Mesenchymal stem cell (in vitro differentiated cells and primary cell): ENCODE measurements around the gene RTN4RL2.

Experiments
- DNase-seq: peaks from one replicate; pipeline ENCODE4 v3.0.0-alpha.2; 2013
- H2AFZ ChIP-seq: one replicate; pipeline ENCODE4 v1.6.1; 2013; ENCODE audit warnings: low read depth, mild to moderate bottlenecking, control low read depth, inconsistent platforms, low read length, moderate library complexity
- H2AK5ac ChIP-seq: 2 replicates; pipeline ENCODE4 v1.6.1; 2013; ENCODE audit warnings: low read length, moderate library complexity, mild to moderate bottlenecking, inconsistent platforms; ENCODE audit not compliant: severe bottlenecking
- H2BK120ac ChIP-seq: one replicate; pipeline ENCODE4 v1.6.1; 2013; ENCODE audit warnings: low read depth, mild to moderate bottlenecking, inconsistent platforms, low read length, moderate library complexity
- H2BK12ac ChIP-seq, 2 experiments: one replicate each; pipeline ENCODE4 v1.6.1; 2013; ENCODE audit warnings: inconsistent platforms in 2 of 2, low read length in 2 of 2, mild to moderate bottlenecking in 2 of 2, moderate library complexity in 2 of 2, control low read depth in 1 of 2
- H2BK15ac ChIP-seq: one replicate; pipeline ENCODE4 v1.6.1; 2013; ENCODE audit warnings: mild to moderate bottlenecking, low read depth, inconsistent platforms; ENCODE audit not compliant: poor library complexity, severe bottlenecking
- H2BK5ac ChIP-seq: 2 replicates; pipeline ENCODE4 v1.6.1; 2013; ENCODE audit warnings: low read depth, mild to moderate bottlenecking, low read length, control low read depth, inconsistent platforms; ENCODE audit not compliant: poor library complexity, severe bottlenecking
- H3K14ac ChIP-seq, 2 experiments: one replicate each; pipeline ENCODE4 v1.6.1; 2013; ENCODE audit warnings: inconsistent platforms in 2 of 2, low read length in 2 of 2, control low read depth in 1 of 2, mild to moderate bottlenecking in 1 of 2, moderate library complexity in 1 of 2
- H3K18ac ChIP-seq, 2 experiments: one replicate each; pipeline ENCODE4 v1.6.1; 2013; ENCODE audit warnings: inconsistent platforms in 2 of 2, low read length in 2 of 2, control low read depth in 1 of 2, low read depth in 1 of 2, mild to moderate bottlenecking in 1 of 2
- H3K23ac ChIP-seq, 2 experiments: one replicate each; pipeline ENCODE4 v1.6.1; 2013; ENCODE audit warnings: inconsistent platforms in 2 of 2, low read length in 2 of 2, mild to moderate bottlenecking in 2 of 2, moderate library complexity in 2 of 2, control low read depth in 1 of 2
- H3K27ac ChIP-seq: 2 replicates; pipeline ENCODE4 v1.5.1; 2013; ENCODE audit warnings: mild to moderate bottlenecking, moderate library complexity, low read length, control low read depth, inconsistent platforms; ENCODE audit not compliant: poor library complexity, severe bottlenecking
- H3K27me3 ChIP-seq, 2 experiments: 2 replicates each; pipeline versions ENCODE4 v1.6.1 to v1.7.0; 2013; ENCODE audit warnings: low read length in 2 of 2, mild to moderate bottlenecking in 2 of 2, moderate library complexity in 2 of 2, control low read depth in 1 of 2, inconsistent platforms in 1 of 2; ENCODE audit not compliant: control insufficient read depth in 1 of 2, insufficient read depth in 1 of 2
- H3K36me3 ChIP-seq, 2 experiments: 2 replicates each; pipeline versions ENCODE4 v1.6.1 to v1.7.0; 2013; ENCODE audit warnings: low read length in 2 of 2, control low read depth in 1 of 2, inconsistent platforms in 1 of 2, low read depth in 1 of 2, mild to moderate bottlenecking in 1 of 2; ENCODE audit not compliant: insufficient read depth in 2 of 2, control insufficient read depth in 1 of 2
- H3K4ac ChIP-seq, 2 experiments: one replicate each; pipeline ENCODE4 v1.6.1; 2013; ENCODE audit warnings: inconsistent platforms in 2 of 2, low read length in 2 of 2, mild to moderate bottlenecking in 2 of 2, moderate library complexity in 2 of 2, control low read depth in 1 of 2, low read depth in 1 of 2
- H3K4me1 ChIP-seq: 2 replicates; pipeline ENCODE4 v1.6.1; 2013; ENCODE audit warnings: low read depth, low read length, control low read depth; ENCODE audit not compliant: control insufficient read depth, insufficient read depth
- H3K4me2 ChIP-seq: 2 replicates; pipeline ENCODE4 v1.6.1; 2013; ENCODE audit warnings: low read length, mild to moderate bottlenecking, inconsistent platforms; ENCODE audit not compliant: poor library complexity, severe bottlenecking
- H3K4me3 ChIP-seq, 2 experiments: 2 replicates each; pipeline versions ENCODE4 v1.5.1 to v1.7.0; 2013; ENCODE audit warnings: low read length in 2 of 2, mild to moderate bottlenecking in 2 of 2, control low read depth in 1 of 2, low read depth in 1 of 2; ENCODE audit not compliant: insufficient read depth in 1 of 2
- H3K79me1 ChIP-seq: replicated peaks from 2 replicates; pipeline ENCODE4 v1.6.1; 2013; ENCODE audit warnings: mild to moderate bottlenecking, control low read depth, low read length, inconsistent platforms; ENCODE audit not compliant: poor library complexity, severe bottlenecking
- H3K9ac ChIP-seq: 2 replicates; pipeline ENCODE4 v1.7.0; 2013; ENCODE audit warnings: mild to moderate bottlenecking, low read length, moderate library complexity
- H3K9me3 ChIP-seq: 2 replicates; pipeline ENCODE4 v1.7.0; 2013; ENCODE audit warnings: mild to moderate bottlenecking, low read length; ENCODE audit not compliant: control insufficient read depth
- H4K8ac ChIP-seq: one replicate; pipeline ENCODE4 v1.6.1; 2013; ENCODE audit warnings: inconsistent platforms, mild to moderate bottlenecking, low read length, moderate library complexity
- H4K91ac ChIP-seq: one replicate; pipeline ENCODE4 v1.6.1; 2013; ENCODE audit warnings: mild to moderate bottlenecking, low read length, inconsistent platforms
- WGBS: methylation state at CpG from one replicate; pipeline ENCODE4 v1.1.7; 2013; ENCODE audit warnings: mixed read lengths; 5-methylcytosine and 5-hydroxymethylcytosine counted together

RTN4RL2 gene

DNA sequence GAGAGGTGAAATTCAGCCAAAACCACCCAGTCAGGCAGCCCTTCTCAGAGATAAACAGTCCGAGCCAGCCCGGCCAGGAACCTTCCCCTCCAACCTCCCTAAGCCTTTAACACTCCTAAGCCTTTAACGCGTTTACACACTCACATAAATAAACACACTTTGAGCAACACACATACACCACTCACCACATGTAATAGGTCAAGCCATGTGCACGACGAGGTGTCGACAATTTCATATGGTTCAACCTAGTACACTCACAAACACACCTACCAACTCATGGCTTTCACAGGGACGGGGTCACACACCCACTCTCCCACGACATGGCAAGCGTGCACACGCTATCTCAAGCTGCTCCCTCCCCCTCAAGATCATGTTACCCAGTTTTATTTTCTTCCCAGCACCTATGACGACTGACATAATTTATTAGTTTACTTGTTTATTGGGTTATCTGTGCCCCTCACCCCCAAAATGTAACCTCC is 39.7 kb downstream of the RTN4RL2 start:
- Histone ChIP-seq H3K36me3 (peaks cover 0 to 31% of the 10 kb centered on the region in 2 experiments), H3K4me1 (peaks cover 5% of the 10 kb centered on the region), H3K18ac (peak overlapping the region; percentile 6 to 29), H3K4ac (no peak overlapping the region), H4K8ac (peak overlapping the region; percentile 5), H3K9me3 (no peaks in the 10 kb centered on the region), H3K23ac (no peak overlapping the region), H3K79me1 (peaks cover 2% of the 10 kb centered on the region), H3K27me3 (no peaks in the 10 kb centered on the region), H3K4me3 (peak overlapping the region; percentile 36 to 62), H2BK120ac (no peak overlapping the region), H3K9ac (peak overlapping the region; percentile 62), H3K14ac (no peak overlapping the region), H3K27ac (no peak overlapping the region), H2BK15ac (no peak overlapping the region), H2BK12ac (no peak overlapping the region), H4K91ac (peak overlapping the region; percentile 46), H2BK5ac (no peak overlapping the region), H2AK5ac (no peak overlapping the region), H2AFZ (no peak overlapping the region), H3K4me2 (peak overlapping the region; percentile 81)
- no peak for DNase-seq
- WGBS: 48% methylated on average over 11 of the region's 12 CpGs

DNA sequence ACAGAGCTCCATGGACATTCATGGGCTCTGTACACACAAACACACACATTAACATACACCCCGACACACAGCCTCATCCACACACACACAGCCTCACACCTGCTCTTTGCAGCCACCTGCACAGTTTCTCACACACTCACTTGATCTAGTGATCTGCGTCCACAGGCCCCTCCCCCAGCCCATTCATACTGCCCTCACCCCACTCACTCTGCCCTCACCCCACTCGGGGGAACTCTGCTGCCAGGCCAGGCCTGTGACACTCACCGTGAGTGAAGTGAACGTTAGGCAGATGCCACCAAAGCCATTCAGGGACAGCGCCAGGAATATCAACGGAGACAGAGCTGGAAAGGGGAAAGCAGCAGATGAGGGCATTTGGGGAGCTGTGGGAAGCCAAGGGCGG is 40.2 kb downstream of the RTN4RL2 start:
- Histone ChIP-seq H3K4me3 (no peak overlapping the region), H2AK5ac (no peak overlapping the region), H3K79me1 (peaks cover 2% of the 10 kb centered on the region), H3K27me3 (no peaks in the 10 kb centered on the region), H2BK12ac (no peak overlapping the region), H4K8ac (no peak overlapping the region), H3K9me3 (no peaks in the 10 kb centered on the region), H3K4me2 (no peak overlapping the region), H3K23ac (no peak overlapping the region), H3K4me1 (peaks cover 5% of the 10 kb centered on the region), H3K9ac (no peak overlapping the region), H3K27ac (no peak overlapping the region), H2BK120ac (no peak overlapping the region), H4K91ac (peak overlapping the region; percentile 28), H3K18ac (no peak overlapping the region), H3K14ac (no peak overlapping the region), H3K36me3 (peaks cover 0 to 31% of the 10 kb centered on the region in 2 experiments), H2BK5ac (no peak overlapping the region), H2AFZ (no peak overlapping the region), H2BK15ac (no peak overlapping the region), H3K4ac (no peak overlapping the region)
- no peak for DNase-seq
- 88% methylated on average over 8 of the region's 8 CpGs for WGBS

DNA sequence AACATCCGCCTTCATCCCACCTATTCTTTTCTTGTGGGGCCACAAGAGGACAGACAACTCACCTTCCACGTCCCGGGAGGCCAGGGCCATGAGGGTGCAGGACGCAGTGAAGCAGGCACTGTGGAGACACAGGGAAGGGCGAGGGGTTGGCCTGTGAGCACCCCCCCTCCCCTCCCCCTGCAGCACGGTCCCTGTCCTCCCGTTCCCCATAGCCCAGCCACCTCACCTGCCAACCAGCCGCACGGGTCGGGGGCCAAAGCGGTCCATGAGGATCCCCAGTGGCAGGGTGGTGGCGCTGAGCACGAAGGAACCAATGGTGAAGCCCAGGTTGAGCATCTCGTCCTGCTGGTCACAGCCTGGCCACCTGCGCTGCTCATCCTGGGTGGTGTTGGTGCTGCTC is 40.6 kb downstream of the RTN4RL2 start:
- peaks cover 5% of the 10 kb centered on the region for H3K4me1 ChIP-seq
- peaks cover 0 to 27% of the 10 kb centered on the region in 2 experiments for H3K36me3 ChIP-seq
- no peak for DNase-seq
- no peak overlapping the region for H2BK5ac ChIP-seq
- H3K4me3 ChIP-seq: no peak overlapping the region
- H2BK15ac ChIP-seq: no peak overlapping the region
- H3K18ac ChIP-seq: no peak overlapping the region
- H3K79me1 ChIP-seq: peaks cover 2% of the 10 kb centered on the region
- no peak overlapping the region for H3K14ac ChIP-seq
- no peak overlapping the region for H3K4ac ChIP-seq
- no peak overlapping the region for H3K23ac ChIP-seq
- WGBS: 97% methylated on average over 13 of the region's 15 CpGs
- H3K27me3 ChIP-seq: no peaks in the 10 kb centered on the region
- no peak overlapping the region for H2BK120ac ChIP-seq
- H3K9me3 ChIP-seq: no peaks in the 10 kb centered on the region
- H3K9ac ChIP-seq: no peak overlapping the region
- no peak overlapping the region for H3K4me2 ChIP-seq
- H4K8ac ChIP-seq: no peak overlapping the region
- H2BK12ac ChIP-seq: no peak overlapping the region
- H4K91ac ChIP-seq: peak overlapping the region; percentile 10
- no peak overlapping the region for H2AFZ ChIP-seq
- no peak overlapping the region for H3K27ac ChIP-seq
- no peak overlapping the region for H2AK5ac ChIP-seq

DNA sequence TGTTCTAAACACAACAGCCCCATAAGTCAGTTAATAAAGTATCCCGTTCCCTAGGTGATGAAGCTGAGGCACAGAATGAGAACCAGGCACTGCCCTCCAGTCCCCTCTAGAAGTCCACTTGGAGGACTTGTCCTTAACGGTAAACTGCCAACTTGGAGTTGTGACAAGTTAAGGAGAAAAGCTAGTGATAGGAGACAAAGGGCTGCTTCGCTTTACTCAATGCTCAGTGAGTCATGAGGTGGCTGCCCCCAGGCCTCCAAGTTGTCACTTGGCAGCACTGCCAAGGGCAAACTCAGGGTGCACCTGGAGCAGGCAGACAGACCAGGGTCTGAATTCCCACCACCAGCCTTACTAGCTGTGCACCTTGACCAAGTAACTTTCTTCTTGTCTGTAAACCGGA is 41.6 kb downstream of the RTN4RL2 start:
- no peak overlapping the region for H2BK5ac ChIP-seq
- H2AFZ ChIP-seq: no peak overlapping the region
- H3K18ac ChIP-seq: no peak overlapping the region

More for the DNA sequence above, 41.6 kb downstream of the RTN4RL2 start:
- Histone ChIP-seq H2AK5ac (no peak overlapping the region), H2BK120ac (no peak overlapping the region), H3K36me3 (peaks cover 0 to 28% of the 10 kb centered on the region in 2 experiments), H3K4ac (no peak overlapping the region), H3K4me2 (no peak overlapping the region), H3K4me3 (no peak overlapping the region), H3K27ac (no peak overlapping the region), H3K27me3 (no peaks in the 10 kb centered on the region), H3K4me1 (peaks cover 5% of the 10 kb centered on the region), H2BK12ac (no peak overlapping the region), H3K9ac (no peak overlapping the region), H2BK15ac (no peak overlapping the region), H4K8ac (no peak overlapping the region), H3K14ac (no peak overlapping the region), H3K79me1 (peaks cover 2% of the 10 kb centered on the region), H3K23ac (no peak overlapping the region), H4K91ac (no peak overlapping the region), H3K9me3 (no peaks in the 10 kb centered on the region)
- no peak for DNase-seq
- WGBS: 90% methylated on average over 4 of the region's 4 CpGs
